HG02678 (cell line): ENCODE measurements around the gene THADA.
"Not testable (repeated sequence)": the region's sequence is repeated elsewhere in the genome, so short reads cannot be mapped to it uniquely, and the experiment has no call there.

ENCODE experiments used
- ATAC-seq: cut with Tn5 transposase; IDR thresholded peaks from one replicate; pipeline ENCODE4 v1.9.1; 2021; ENCODE audit warnings: mild to moderate bottlenecking, moderate library complexity; ENCODE audit not compliant: unreplicated experiment

The THADA gene

DNA sequence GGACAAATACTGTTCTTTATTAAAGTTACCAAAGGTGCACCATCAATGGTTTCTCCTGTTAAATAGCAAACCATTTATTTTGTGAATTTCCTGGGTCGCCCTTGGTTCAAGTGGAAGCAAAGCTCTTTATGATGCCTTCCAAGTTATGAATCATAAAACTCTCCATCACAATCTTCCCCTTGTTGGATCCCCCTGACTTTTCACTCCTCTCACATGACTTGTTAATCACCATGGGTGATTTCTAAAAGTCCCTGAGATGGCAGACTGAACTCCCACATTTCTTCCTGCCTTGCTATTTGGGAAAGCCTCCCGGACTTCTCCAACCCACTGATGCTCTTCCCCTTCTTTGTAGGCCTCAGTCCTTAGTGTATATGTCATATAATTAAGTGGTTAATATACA lies 176.0 kb downstream of the THADA start:
- ATAC-seq, result no peak

DNA sequence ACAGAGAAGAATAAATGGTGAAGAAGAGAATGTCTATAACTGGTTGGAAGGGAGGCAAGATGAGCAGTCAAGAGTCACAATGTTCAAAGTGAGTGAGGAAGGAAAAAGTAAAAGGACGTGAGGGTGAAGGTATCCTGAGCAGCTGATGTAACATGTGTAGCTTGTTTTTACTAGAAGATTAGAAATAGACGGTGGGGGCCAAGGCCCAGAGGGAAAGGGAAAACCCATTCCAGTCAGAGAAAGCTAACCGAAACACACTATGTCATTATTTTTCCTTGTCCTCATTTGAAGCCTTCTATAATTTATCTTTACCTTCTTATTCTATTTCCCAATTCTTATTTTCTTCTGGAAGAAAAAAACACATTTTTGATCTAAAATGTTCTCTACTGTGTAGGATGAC lies 176.6 kb downstream of the THADA start:
- no peak for ATAC-seq

DNA sequence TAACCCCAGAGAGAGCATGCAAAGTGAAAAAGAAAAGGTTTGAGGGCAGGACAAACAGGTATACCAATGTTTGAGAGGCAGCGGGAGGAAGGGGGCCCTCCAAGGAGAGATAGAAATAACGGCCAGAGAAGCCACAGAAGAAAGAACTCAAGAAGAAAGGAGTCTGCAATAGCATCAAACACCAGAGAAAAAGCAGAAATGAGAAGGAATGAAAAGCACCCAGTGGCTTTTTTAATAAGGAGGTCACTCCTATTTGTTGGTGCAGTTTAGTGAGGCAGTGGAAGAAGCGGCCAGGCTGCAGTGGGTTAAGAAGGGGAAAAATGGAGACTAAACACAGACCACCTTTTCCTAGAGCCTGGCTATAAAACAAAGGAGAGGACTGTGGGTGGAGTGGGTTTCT lies 177.2 kb downstream of the THADA start:
- no peak for ATAC-seq

DNA sequence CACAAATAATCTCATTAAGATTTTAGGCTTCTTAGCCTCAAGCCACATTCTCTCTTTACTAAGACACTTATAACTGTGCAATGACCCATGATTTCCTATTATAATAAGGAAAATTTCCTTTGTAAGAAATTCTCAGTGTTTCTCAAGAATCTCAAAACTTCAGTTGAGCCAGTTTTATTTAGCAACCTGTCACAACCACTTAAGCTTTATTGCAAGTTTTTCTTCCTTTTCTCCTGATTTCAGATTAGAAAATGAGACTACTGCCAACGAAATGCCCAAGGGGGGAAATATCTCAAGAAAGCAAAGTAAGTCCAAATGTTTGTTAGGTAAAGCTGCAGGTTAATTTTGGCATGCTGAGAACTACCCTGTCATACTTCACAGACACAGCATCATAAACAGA lies 178.5 kb downstream of the THADA start:
- ATAC-seq, result no peak

DNA sequence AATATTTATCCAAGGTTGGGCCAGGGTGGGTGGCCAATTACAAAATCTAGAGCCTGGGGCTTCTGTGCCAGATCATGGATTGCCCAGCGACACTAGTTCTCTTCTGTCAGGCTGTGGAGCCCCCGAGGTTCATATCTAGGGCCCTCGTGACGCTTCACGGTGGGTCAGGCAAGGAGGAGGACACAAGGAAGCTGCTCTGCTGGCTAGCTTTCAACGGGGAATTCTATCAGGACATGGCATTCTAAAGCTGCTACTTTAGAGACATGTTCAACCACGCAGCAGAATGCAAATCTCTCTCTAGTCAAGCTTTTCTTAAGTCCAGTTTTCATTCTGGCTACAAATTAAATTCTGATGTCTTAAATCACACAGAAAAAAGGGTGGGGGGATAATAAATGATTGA lies 180.2 kb downstream of the THADA start:
- no peak for ATAC-seq

DNA sequence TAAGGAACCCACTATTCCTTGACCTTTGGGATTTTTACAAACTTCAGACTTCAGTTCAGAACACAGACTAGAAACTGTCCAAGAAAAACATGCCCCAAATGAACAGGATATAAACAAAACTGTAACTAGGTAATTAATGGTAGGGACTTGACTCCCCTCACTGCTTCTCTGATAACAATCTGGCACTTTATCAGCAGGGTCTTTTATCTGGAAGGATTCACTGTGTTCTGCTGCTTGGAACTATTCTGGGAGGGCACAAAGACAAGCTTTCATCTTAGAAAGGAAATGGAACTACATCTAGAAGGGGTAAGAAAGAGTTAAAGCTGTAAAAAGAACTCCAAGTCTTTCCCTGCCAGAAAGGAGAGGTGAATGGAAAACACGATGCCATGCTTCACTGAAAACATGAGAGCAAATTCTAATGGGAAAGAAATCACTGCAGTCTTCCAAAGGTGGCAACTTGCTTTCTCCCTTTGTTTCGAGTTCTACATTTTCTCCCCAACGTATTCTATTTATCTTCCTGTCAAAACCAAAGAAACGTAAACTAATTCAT lies 181.2 kb downstream of the THADA start:
- ATAC-seq, result no peak

DNA sequence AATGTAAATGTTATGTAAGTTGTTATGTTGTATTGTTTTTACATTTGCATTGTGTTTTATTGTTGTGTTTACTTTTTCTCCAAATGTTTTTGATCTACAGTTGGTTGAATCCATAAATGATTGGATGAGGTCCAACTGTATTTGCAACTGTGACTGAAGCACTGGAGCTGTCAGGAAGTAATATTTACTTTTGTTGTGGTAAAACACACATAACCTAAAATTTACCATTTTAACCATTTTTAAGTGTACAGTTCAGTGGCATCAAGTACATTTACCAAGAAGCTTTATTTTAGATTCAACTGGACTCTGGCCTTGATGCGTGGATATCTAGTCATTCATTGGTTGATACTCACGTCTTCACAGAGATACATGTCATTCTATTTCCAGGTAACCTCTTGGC lies 181.8 kb downstream of the THADA start:
- ATAC-seq, result no peak

DNA sequence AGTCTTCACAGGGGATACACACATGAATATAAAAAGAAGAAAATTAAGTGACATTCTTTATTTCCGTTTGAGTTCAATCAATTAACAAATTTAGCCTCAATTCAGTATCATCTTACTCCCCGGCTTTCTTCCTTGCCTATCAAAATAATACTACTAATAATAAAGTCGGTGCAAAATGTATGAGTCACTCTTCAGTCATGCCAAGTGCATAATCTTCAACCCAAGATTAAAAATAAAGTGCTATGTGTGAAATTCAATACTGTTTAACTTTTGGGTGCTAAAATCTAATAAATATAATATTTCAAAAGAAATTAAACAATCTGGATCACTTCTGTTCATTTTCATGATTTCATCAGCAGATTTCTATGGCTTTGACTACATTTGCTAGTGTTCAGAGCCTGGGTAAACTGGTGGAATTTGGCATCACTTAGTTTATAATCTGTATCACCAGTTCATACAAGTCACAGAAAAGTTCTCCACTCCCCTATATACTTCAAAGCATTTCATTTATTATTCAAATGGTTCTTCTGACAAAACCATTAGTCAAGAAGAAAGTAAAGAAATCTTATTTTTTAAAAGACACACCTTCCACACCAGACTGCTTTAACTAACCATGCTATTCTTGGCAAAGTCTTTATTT lies 183.6 kb downstream of the THADA start:
- ATAC-seq, result no peak

DNA sequence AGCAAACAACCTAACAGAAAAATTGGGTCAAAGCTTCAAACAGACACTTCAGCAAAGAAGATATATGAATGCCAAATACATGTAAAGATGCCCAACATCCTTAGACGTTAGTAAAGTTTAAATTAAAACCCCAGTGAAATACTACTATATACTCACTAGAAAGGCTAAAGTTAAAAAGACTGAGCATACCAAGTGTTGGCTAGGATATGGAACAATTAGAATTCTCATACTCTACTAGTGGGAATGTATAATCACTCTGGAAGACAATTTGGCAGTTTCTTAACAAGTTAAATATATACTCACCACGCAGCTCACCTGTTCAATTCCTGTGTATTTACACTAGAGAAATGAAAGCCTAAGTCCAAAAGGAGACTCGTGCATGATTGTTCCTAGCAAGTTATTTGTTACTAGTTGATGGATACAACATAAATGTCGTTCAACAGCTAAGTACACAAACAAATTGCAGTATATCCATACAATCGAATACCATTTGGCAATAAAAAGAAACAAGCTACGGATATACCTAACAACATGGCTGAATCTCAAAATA lies 185.7 kb downstream of the THADA start:
- no peak for ATAC-seq

DNA sequence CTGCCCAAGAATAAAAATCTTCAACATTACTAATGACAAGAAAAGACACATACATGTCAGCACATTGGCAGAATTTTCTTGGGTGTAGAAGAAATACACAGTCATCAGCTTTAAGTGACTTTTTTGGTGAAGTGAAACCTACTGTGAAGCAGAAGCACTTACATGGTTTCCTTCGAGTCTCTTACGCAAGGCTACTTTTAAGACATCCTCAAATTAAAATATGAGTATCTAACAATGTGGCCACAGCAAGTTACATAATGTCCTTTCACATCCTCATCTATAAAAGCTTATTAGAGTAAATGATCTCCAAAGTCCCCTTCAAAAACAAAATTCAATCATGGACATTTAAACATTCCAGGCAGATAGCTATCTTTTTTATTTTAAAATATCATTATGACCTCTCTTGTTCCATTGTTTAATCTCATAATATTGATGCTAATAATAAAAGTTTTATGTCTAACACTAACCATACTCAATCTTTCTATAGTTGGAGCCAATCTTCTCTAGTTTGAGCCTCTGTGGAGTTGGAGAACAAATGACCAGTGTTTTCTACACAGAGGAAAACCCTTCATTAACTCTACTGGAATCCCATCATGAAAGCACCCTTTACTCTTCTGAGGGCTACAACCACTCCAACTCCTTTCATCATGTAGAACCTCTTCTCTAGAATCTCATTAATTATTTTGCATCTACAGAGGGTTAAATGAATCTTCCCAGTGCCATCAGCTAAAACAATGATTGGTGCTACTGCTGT lies 187.3 kb downstream of the THADA start:
- peak; percentile 64 for ATAC-seq

DNA sequence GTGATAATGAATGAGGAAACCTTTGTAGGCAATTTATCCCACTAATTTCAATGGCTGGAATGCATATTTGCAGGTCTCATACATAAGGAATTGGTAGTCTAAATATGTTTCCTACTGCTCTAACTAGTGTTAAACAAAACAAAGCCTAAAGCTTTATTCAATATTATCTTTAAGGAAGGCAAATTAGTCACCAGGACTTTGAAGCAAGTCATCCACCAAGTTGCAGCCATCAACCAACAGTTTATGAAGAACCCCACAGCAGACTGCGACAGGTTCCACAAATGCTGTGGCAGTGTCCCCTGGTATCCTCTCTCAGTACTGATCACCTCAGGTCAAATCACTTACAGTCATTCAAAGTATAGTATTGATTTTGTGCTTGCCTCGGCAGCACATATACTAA lies 187.9 kb downstream of the THADA start:
- peak; percentile 31 for ATAC-seq

DNA sequence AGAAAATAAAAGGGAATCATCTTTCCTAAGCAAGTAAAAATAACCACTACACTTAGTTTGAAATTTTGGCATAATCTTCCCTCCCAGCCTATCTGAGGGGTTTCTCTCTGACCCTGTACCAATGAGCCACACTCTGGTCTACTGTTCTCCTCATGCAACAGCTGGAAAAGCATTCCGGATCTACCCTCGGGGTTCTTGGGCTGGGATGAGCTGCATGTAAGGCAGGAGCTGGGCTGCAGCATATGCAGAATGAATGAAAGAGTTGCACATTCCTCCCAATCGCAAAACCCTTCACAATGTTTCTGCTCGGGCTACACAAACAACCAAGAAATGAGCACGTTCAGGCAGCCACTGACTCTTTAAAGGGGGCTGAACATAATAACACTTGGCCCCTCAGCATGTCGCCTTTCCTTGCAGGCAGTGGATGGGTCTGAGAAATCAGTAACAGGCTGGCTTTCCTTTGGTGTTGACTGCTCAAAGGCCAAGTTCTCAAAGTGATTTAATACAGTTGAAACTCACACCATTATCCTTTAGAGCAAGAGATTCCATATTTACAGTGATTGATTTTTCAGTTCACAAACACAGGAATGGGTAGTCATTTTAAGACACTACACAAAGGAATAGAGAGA lies 189.1 kb downstream of the THADA start:
- no peak for ATAC-seq

DNA sequence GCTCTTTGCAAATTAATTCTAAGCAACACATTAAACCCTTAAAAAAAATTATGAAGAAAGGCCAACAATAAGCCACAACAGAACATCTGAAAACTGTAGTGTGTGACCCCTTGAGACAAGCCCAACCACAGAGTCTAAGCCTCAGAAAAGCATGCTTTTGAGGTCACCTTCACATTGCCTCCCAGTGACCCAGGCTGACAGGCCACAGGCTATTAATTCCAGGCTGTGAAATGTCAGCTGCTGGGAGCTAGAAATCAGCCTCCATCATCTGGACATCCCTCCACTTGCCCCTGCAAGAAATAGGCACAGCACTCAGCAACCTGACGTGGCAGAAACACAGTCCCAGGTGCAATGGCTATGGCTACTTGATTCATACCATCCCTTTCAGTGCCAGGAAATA lies 190.0 kb downstream of the THADA start:
- no peak for ATAC-seq

DNA sequence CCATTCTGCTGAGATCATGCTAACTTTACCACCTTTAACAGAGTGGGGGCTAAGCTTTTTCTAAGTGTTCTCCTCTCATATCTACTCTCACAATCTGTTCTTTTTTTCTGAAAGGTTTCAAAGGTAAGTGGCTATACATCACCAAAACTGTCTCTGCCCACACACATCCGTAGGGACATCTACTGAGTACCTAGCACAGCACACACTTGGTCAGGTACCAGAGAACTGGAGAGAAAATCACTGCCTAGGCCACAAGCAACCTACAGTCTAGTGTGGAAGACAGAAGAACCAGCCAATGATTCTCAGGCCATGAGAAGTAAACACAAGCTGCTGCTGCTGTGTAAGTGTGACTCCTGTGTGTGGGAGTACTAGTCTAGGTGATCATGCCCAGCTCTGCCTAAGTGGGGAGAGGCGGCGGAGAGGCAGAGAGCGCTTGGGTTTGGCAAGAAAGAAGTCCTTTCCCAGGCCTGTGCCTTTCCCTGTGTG lies 193.3 kb downstream of the THADA start:
- peak; percentile 54 for ATAC-seq

DNA sequence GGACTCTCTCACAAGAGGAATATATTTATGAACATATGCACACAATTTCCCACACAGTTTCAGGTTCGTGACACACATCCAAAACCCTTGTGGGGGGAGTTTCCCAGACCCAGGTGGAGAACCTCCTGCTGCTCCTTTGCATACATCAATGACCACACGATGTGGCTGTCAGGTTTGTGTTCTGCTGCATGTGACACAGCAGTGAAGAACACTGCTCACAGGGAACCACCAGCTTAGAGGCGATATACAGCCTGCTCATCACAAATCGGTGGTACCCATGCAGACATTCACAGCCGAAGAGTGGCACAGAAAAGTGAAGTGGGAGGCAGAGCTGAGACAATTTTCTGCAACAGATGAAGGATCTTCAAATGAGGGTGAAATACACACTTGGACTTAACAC lies 193.8 kb downstream of the THADA start:
- peak; percentile 86 for ATAC-seq

DNA sequence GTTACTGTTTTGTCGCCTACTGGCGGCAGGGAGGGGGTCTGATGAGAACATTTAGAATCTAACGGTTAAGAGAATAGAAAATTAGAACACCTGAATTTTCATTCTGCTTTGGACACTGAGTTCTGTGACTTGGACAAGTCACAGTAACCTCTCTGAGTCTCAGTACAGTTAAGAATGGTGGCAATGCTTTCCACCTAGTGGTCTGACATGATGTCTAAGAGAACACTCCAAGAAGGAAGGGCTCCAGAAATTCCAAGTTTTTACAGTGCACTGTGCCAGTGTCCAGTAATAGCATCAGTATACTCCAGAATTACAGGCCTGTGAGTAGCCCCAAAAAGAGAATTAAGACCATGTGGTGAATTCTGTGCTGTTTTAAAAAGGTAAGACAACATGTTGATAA lies 195.3 kb downstream of the THADA start:
- ATAC-seq, result no peak

DNA sequence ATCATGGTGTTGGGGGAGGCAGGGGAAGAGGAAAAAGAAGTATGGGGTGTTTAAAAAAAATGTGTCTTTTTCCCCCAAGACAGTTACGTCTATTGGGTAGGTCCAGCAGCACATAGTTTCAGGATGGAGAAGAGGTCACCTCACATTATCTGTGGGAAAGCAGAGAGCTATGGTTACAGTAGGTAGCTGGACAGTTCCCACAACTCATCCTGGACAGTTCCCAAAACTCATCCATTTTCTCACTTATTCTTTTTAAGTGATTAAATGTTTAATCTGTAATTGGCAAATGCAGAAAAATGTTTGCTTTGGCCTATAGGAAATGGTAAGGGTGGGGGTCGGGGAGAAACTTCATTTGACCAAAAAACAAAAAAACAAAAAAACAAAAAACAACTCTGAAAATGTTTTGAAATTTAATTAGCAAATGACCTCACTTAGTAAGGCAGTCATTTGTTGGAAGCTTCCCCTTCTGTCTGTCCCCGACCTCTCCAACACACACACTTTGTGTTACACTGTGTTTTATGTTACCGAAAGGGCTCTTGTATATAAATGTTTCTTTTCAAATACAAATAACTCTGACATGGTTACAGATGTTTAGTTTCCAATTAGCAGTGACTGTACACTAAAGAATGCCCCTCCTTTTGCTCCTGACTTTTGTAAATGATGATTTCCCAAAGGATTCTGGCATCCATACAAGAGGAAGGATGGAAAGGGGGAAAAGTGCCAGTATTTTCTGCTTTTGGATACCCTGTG lies 196.1 kb downstream of the THADA start:
- ATAC-seq, result no peak

DNA sequence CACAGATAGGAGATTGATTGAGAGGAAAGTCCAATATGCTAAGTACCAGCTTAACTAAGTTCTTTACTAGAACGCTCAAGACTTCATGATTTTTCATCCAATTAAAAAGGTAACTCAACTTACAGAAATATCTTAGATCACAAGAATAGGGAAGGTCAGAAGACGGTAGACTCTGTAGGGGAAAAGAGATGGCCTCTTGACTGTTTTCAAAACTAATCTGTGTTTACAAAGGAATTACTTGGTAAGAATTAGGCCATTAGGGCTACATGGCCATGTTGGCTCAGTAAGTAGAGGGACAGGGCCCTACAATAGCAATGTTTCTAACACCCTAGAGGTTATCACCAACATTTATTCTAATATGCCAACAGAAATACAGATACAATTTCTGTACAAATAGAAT lies 196.7 kb downstream of the THADA start:
- no peak for ATAC-seq

DNA sequence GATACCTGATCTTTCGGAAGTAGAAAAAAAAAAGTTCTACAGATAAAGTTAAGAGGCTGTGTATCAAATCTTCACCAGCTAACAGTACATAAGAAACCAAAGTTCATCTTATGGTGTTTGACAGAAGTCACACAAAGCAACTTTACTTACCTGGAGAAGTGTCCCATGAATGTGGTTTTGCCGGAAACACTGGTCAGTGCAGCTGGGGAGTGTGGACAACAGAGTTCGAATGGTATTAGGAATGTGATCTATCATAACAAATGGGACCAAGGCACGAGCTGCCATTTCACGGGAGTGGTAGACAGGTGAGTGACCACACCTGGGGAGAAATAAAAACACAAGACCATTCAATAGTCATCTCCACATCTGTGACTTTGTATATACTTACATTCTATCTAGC lies 198.0 kb downstream of the THADA start:
- no peak for ATAC-seq

DNA sequence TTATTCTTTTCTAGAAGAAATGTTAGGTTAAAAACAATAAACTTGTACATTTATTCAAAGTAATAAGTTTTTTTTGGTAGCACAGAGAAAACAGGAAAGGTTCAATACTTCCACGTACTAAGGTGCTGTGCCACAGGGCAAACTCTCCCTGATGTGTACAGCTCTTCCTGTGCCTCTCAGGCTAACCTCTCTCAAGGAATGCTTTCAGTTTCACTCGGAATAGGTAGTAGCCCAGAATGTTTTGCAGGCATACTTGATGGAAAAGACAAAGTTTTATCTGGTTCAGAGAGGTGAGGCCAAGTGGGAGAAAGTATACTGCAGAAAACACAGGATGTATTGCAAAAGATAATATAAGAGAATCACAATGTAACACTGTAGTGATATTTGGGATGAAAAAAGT lies 198.4 kb downstream of the THADA start:
- no peak for ATAC-seq

DNA sequence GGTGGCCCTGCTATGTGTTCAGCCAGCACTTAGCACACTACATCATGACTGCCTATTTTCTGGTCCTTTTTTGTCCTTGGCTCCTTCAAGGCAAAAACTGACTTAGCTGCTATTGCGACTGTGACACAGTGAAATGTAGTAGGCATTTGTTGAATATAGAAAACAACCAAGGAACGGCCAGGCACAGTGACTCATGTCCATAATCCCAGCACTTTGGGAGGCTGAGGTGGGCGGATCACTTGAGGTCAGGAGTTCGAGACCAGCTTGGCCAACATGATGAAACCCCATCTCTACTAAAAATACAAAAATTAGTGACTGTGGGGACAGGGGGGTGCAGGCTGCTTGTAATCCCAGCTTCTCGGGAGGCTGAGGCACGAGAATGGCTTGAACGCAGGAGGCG lies 199.5 kb downstream of the THADA start:
- not testable (repeated sequence) for ATAC-seq
